ENCODE data around the gene ZNF385B. TPM values are rescaled to one million over a fixed set of nuclear protein-coding genes. Genes with fewer than 3 reads are reported as not detected.

ZNF385B gene
- total RNA-seq, 1 donor from 2014 or later = not detected

DNA sequence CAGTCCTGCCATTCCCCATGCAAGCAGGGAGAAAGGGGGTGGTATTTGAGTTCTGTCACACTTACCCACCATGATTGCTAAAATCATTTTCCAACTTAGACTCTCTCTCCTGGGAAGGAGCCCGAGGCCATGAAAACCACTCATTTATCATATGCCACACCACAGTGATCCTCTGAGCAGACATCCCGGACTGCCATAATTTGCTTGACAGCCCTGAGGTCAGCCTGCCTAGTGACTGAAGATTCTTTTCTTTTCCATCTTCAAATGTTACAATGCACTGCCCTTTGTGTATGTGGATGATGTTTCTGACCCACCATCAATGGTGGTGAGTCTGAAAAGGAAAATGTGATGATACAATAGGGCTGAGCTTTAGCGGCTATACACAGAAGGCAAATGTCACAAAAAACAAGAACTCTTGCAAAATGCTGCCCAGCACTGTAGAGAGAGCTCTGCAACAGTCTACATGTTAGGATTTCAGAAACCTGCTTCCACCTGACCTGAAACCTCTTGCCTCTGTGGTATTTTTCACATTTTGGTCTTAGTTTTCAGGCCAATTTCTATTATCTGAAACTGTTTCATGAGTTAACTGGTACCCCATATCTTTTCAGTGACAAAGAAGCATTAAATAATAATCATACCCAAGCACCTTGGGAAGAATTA lies 272.8 kb downstream of the ZNF385B start:
- Mint-ChIP-seq H3K4me1 (ENCODE audit: low read depth) (no peaks in the 10 kb centered on the region), H3K9me3 (no peaks in the 10 kb centered on the region)
- intact Hi-C loops (cut with micrococcal nuclease) = no loop called here

GRCh38 chr2:179584760-179585159 lies 276.7 kb downstream of the ZNF385B start:
- H3K4me1 Mint-ChIP-seq (ENCODE audit: low read depth) = no peaks in the 10 kb centered on the region
- intact Hi-C loops (cut with micrococcal nuclease) = no loop called here
- H3K4me3 Mint-ChIP-seq = no peak overlapping the region
- no peak for DNase-seq (ENCODE audit: low spot score)
- H3K36me3 Mint-ChIP-seq (ENCODE audit: low read depth) = no peaks in the 10 kb centered on the region
- no peaks in the 10 kb centered on the region for H3K9me3 Mint-ChIP-seq
- H3K27ac Mint-ChIP-seq = no peak overlapping the region
- H3K27me3 Mint-ChIP-seq (ENCODE audit: insufficient read depth) = no peaks in the 10 kb centered on the region

More for the DNA sequence above, 272.8 kb downstream of the ZNF385B start:
- H3K36me3 Mint-ChIP-seq (ENCODE audit: low read depth) = no peaks in the 10 kb centered on the region
- DNase-seq (ENCODE audit: low spot score) = no peak
- no peaks in the 10 kb centered on the region for H3K27me3 Mint-ChIP-seq (ENCODE audit: insufficient read depth)
- H3K27ac Mint-ChIP-seq = no peak overlapping the region
- H3K4me3 Mint-ChIP-seq = no peak overlapping the region

DNA sequence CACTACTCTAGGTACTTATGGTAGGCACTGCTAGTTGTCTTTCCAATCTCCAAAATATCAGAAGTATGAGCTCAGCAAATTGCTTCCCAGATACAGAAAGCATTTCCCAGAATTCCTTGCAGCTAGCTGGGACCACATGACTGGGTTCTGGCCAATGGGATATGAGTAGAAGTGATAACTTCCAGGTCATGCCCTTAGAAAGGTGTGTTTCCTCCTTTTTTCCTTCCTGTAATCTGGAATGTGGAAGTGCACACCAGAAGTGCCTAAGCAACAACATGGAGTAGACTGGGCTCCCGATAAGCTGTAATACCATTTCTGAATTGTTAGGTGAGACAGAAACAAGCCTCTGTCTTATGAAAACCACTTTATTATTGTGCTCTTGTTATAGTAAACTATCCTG lies 279.8 kb downstream of the ZNF385B start:
- no peaks in the 10 kb centered on the region for H3K36me3 Mint-ChIP-seq (ENCODE audit: low read depth)
- DNase-seq (ENCODE audit: low spot score) = no peak
- no peaks in the 10 kb centered on the region for H3K4me1 Mint-ChIP-seq (ENCODE audit: low read depth)
- no peak overlapping the region for H3K4me3 Mint-ChIP-seq
- no peaks in the 10 kb centered on the region for H3K27me3 Mint-ChIP-seq (ENCODE audit: insufficient read depth)
- no peak overlapping the region for H3K27ac Mint-ChIP-seq
- H3K9me3 Mint-ChIP-seq = no peaks in the 10 kb centered on the region
- intact Hi-C loops (cut with micrococcal nuclease) = no loop called here

DNA sequence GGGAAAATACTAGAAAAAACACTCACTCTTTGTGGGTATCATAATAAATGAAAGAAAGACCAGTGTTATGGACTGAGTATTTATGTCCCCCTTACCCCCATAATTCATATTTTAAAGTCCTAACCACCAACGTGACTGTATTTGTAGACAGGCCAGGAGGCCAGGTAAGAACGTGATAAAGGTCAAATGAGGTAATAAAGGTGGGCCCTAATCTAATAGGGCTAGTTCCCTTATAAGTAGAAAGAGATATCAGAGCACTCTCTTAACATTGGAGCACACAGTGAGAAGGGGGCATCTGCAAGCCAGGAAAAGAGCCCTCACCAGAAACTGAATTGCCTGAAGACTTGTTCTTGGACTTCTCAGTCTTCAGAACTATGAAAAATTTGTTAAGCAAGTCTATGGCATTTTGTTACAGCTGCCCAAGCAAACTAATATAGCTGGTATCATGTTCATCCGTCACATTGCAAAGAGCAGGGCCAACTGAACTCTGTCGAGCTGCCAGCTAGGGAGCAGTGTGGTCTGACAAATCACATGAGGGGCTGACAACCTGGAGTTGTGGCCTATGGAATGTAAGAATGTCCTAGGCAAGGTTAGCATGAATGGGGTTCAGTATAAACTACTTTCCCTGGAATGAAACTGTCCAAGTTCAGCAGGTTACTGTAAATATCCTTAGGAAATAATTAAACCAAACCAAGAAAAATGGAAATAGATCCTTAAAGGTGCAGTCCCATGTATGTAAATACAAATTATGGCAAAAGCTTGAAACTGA lies 280.9 kb downstream of the ZNF385B start:
- H3K4me3 Mint-ChIP-seq = no peak overlapping the region
- no peak for DNase-seq (ENCODE audit: low spot score)
- H3K4me1 Mint-ChIP-seq (ENCODE audit: low read depth) = no peaks in the 10 kb centered on the region
- intact Hi-C loops (cut with micrococcal nuclease) = no loop called here
- H3K27ac Mint-ChIP-seq = no peak overlapping the region
- no peaks in the 10 kb centered on the region for H3K36me3 Mint-ChIP-seq (ENCODE audit: low read depth)
- no peaks in the 10 kb centered on the region for H3K9me3 Mint-ChIP-seq
- H3K27me3 Mint-ChIP-seq (ENCODE audit: insufficient read depth) = no peaks in the 10 kb centered on the region

DNA sequence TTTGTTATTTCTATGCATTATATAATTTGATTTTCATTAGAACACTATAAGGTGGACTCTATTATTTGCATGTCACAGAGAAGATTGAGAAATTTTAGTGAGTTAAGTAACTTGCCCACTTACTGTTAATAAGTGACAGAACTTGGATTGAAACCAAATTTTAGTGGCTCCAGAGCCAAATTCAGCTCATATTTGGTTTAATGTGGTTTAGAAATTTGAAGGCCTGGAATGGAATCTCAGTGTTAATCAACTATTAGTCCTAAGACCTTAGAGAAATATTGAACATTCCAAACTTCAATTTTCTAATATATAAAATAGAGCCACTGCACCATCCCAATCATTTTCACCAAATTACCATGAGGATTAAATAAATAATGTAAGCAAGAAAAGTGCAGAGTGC lies 281.6 kb downstream of the ZNF385B start:
- Mint-ChIP-seq H3K4me1 (ENCODE audit: low read depth) (no peaks in the 10 kb centered on the region), H3K9me3 (no peaks in the 10 kb centered on the region), H3K36me3 (ENCODE audit: low read depth) (no peaks in the 10 kb centered on the region), H3K4me3 (no peak overlapping the region), H3K27ac (no peak overlapping the region), H3K27me3 (ENCODE audit: insufficient read depth) (no peaks in the 10 kb centered on the region)
- intact Hi-C loops (cut with micrococcal nuclease) = no loop called here
- DNase-seq (ENCODE audit: low spot score) = no peak

GRCh38 chr2:179578171-179578916 lies 283.1 kb downstream of the ZNF385B start:
- no peak overlapping the region for H3K4me3 Mint-ChIP-seq
- no peaks in the 10 kb centered on the region for H3K36me3 Mint-ChIP-seq (ENCODE audit: low read depth)
- no peak overlapping the region for H3K27ac Mint-ChIP-seq
- DNase-seq (ENCODE audit: low spot score) = no peak
- H3K27me3 Mint-ChIP-seq (ENCODE audit: insufficient read depth) = no peaks in the 10 kb centered on the region
- H3K9me3 Mint-ChIP-seq = no peaks in the 10 kb centered on the region
- intact Hi-C loops (cut with micrococcal nuclease) = no loop called here
- no peaks in the 10 kb centered on the region for H3K4me1 Mint-ChIP-seq (ENCODE audit: low read depth)

DNA sequence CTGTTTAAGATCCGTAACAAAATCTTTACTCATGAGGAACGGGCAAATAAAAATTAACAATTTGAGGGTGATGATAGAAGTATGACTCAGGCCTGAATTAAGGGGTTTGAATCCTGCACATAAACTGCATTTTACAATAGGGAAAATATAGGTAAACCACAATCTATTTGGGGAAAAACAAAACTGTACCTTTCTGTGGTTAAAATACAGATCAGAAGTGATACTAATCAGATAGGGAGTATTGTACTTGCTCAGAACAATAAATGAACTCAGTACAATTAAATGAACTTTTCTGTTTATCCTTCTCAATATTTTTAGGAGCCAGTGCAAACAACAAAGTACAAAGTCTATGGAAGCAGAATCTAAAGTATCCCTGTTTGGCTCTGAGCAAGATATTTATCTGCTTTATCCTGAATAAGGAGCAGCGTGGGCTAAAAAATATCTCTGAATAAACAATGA lies 287.3 kb downstream of the ZNF385B start:
- H3K27me3 Mint-ChIP-seq (ENCODE audit: insufficient read depth) = no peaks in the 10 kb centered on the region
- no peaks in the 10 kb centered on the region for H3K36me3 Mint-ChIP-seq (ENCODE audit: low read depth)
- no peak overlapping the region for H3K4me3 Mint-ChIP-seq
- DNase-seq (ENCODE audit: low spot score) = no peak
- H3K4me1 Mint-ChIP-seq (ENCODE audit: low read depth) = no peaks in the 10 kb centered on the region
- H3K9me3 Mint-ChIP-seq = no peaks in the 10 kb centered on the region
- no peak overlapping the region for H3K27ac Mint-ChIP-seq
- intact Hi-C loops (cut with micrococcal nuclease) = no loop called here

- no peak for DNase-seq (ENCODE audit: low spot score)
- Mint-ChIP-seq H3K4me3 (no peak overlapping the region), H3K27ac (no peak overlapping the region), H3K9me3 (no peaks in the 10 kb centered on the region), H3K27me3 (ENCODE audit: insufficient read depth) (no peaks in the 10 kb centered on the region), H3K36me3 (ENCODE audit: low read depth) (no peaks in the 10 kb centered on the region), H3K4me1 (ENCODE audit: low read depth) (no peaks in the 10 kb centered on the region)
- intact Hi-C loops (cut with micrococcal nuclease) = no loop called here
These were observed 288.9 kb downstream of the ZNF385B start for GRCh38 chr2:179572544-179572943.

DNA sequence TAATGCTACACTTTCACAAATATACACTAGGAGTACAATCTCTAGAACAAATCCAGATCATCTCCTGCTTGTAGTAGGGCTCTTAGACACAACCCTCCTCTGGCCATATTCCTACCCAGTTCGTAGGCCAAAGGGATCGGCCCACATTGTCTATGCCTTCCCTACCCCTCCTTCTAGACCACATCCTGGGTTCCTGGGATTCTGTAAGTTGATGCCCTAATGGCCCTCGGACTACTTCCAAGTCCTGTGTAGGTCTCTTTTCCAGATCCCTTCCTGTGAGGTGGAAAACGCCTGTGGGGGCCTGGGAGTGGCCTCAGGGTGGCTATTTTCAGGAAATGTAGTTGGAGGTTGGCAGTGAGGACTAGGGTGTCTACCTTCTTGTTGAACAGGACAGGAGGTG lies 289.7 kb downstream of the ZNF385B start:
- Mint-ChIP-seq H3K9me3 (no peaks in the 10 kb centered on the region), H3K27ac (no peak overlapping the region), H3K27me3 (ENCODE audit: insufficient read depth) (no peaks in the 10 kb centered on the region), H3K4me1 (ENCODE audit: low read depth) (no peaks in the 10 kb centered on the region), H3K4me3 (no peak overlapping the region), H3K36me3 (ENCODE audit: low read depth) (no peaks in the 10 kb centered on the region)
- intact Hi-C loops (cut with micrococcal nuclease) = no loop called here
- no peak for DNase-seq (ENCODE audit: low spot score)

GRCh38 chr2:179571252-179571651 lies 290.2 kb downstream of the ZNF385B start:
- intact Hi-C loops (cut with micrococcal nuclease) = no loop called here
- no peaks in the 10 kb centered on the region for H3K36me3 Mint-ChIP-seq (ENCODE audit: low read depth)

GRCh38 chr2:179569831-179570233 lies 291.6 kb downstream of the ZNF385B start:
- no peaks in the 10 kb centered on the region for H3K4me1 Mint-ChIP-seq (ENCODE audit: low read depth)
- intact Hi-C loops (cut with micrococcal nuclease) = no loop called here
- no peak for DNase-seq (ENCODE audit: low spot score)
- no peaks in the 10 kb centered on the region for H3K36me3 Mint-ChIP-seq (ENCODE audit: low read depth)
- H3K9me3 Mint-ChIP-seq = no peaks in the 10 kb centered on the region
- no peaks in the 10 kb centered on the region for H3K27me3 Mint-ChIP-seq (ENCODE audit: insufficient read depth)
- no peak overlapping the region for H3K4me3 Mint-ChIP-seq
- no peak overlapping the region for H3K27ac Mint-ChIP-seq

More at GRCh38 chr2:179571252-179571651, 290.2 kb downstream of the ZNF385B start:
- no peaks in the 10 kb centered on the region for H3K27me3 Mint-ChIP-seq (ENCODE audit: insufficient read depth)
- H3K27ac Mint-ChIP-seq = no peak overlapping the region
- H3K4me1 Mint-ChIP-seq (ENCODE audit: low read depth) = no peaks in the 10 kb centered on the region
- H3K9me3 Mint-ChIP-seq = no peaks in the 10 kb centered on the region
- no peak for DNase-seq (ENCODE audit: low spot score)
- no peak overlapping the region for H3K4me3 Mint-ChIP-seq

DNA sequence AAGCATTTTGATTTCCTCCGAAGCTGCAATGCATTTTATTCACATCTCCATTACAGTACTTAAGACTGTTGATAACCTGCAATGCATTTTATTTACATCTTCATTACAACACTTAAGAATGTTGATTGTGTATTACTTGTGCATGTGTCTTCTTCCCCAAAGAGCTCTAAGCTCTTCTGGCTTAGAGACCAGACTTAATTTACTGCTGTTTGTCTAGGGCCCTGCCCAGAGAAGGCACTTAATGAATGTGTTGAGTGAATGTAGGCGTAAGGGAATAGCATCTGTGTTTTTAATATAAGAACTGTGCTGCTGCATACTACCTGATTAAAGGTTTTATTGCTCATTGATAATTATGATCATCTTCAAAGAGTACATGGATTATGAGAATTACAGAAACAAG lies 295.6 kb downstream of the ZNF385B start:
- Mint-ChIP-seq H3K4me3 (no peak overlapping the region), H3K9me3 (no peaks in the 10 kb centered on the region), H3K4me1 (ENCODE audit: low read depth) (no peaks in the 10 kb centered on the region), H3K27me3 (ENCODE audit: insufficient read depth) (peaks cover 1% of the 10 kb centered on the region), H3K27ac (no peak overlapping the region), H3K36me3 (ENCODE audit: low read depth) (no peaks in the 10 kb centered on the region)
- DNase-seq (ENCODE audit: low spot score) = no peak
- intact Hi-C loops (cut with micrococcal nuclease) = no loop called here

GRCh38 chr2:179562330-179562885 lies 299.0 kb downstream of the ZNF385B start:
- H3K27me3 Mint-ChIP-seq (ENCODE audit: insufficient read depth) = peaks cover 3% of the 10 kb centered on the region
- H3K9me3 Mint-ChIP-seq = no peaks in the 10 kb centered on the region
- H3K4me1 Mint-ChIP-seq (ENCODE audit: low read depth) = no peaks in the 10 kb centered on the region
- H3K36me3 Mint-ChIP-seq (ENCODE audit: low read depth) = no peaks in the 10 kb centered on the region
- intact Hi-C loops (cut with micrococcal nuclease) = no loop called here
- H3K4me3 Mint-ChIP-seq = no peak overlapping the region
- no peak for DNase-seq (ENCODE audit: low spot score)
- no peak overlapping the region for H3K27ac Mint-ChIP-seq
